Left ventricle myocardium inferior (tissue), 1 donor: Measurements from ENCODE around the gene NSF. TPM values are rescaled to one million over a fixed set of nuclear protein-coding genes. Genes with fewer than 3 reads are reported as not detected.

ENCODE experiments used
- DNase-seq: peaks from one replicate; pipeline ENCODE4 v3.0.0-alpha.2; 2020
- H3K27ac ChIP-seq: fragments of 200-600 bp; replicated peaks from 2 replicates; pipeline ENCODE4 v1.8.0; 2021
- H3K27me3 ChIP-seq: fragments of 200-600 bp; 2 replicates; pipeline ENCODE4 v1.8.0; 2021; ENCODE audit warnings: low read depth
- H3K36me3 ChIP-seq: fragments of 200-600 bp; 2 replicates; pipeline ENCODE4 v1.8.0; 2021
- H3K4me1 ChIP-seq: fragments of 200-600 bp; 2 replicates; pipeline ENCODE4 v1.8.0; 2021
- H3K4me3 ChIP-seq: fragments of 200-600 bp; 2 replicates; pipeline ENCODE4 v1.8.0; 2021; ENCODE audit warnings: mild to moderate bottlenecking, moderate library complexity
- H3K9me3 ChIP-seq: fragments of 200-600 bp; replicated peaks from 2 replicates; pipeline ENCODE4 v1.8.0; 2021
- intact Hi-C: fragments of 100-400 bp; cut with micrococcal nuclease; formaldehyde crosslinking; loops from one replicate; pipeline ENCODE4 v1.11.0; 2022
- total RNA-seq: library from RNA; stranded (reverse); fragmentation: NEBNext Ultra II Directional; extraction: Animal tissue kit (Norgen Biotek cat#: 25700); gene quantifications from one replicate; pipeline ENCODE4 v1.2.1, GENCODE V29; 2021
- TF ChIP-seq, protein P1 (sequence below): fragments of 200-600 bp; IDR thresholded peaks from 2 replicates; pipeline ENCODE4 v1.8.0; 2021; ENCODE audit warnings: antibody characterized with exemption, mild to moderate bottlenecking, borderline replicate concordance
- donor health status: DM: no; HTN: yes; CAD: no; lungs with severe emphysema.

NSF gene
- total RNA-seq, 1 donor from 2014 or later, result 29.0 TPM

DNA sequence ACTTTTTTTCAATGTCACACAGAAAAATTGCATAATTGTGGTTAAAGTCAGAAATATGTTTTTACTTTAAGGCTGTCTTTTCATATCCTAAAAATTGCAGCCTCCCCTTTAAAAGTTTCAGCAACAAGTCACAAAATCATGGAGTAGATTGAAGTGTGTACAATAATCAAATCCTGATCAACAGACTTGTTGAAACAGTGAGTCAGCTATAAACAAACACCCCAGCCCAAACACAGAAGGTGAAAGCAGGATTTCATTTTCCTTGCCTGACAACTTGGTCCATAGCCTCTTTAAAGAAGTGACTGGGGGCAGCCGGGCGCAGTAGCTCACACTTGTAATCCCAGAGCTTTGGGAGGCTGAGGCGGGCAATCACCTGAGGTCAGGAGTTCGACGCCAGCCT, 168.1 kb downstream of the NSF start:
- DNase-seq, result no peak
- H3K27me3 ChIP-seq, result no peaks in the 10 kb centered on the region
- H3K4me1 ChIP-seq, result peaks cover 2% of the 10 kb centered on the region
- intact Hi-C loops, result no loop called here
- H3K9me3 ChIP-seq, result no peaks in the 10 kb centered on the region
- H3K27ac ChIP-seq, result no peak overlapping the region
- H3K36me3 ChIP-seq, result peaks cover 37% of the 10 kb centered on the region
- H3K4me3 ChIP-seq, result no peak overlapping the region
- TF ChIP-seq, protein P1, sequence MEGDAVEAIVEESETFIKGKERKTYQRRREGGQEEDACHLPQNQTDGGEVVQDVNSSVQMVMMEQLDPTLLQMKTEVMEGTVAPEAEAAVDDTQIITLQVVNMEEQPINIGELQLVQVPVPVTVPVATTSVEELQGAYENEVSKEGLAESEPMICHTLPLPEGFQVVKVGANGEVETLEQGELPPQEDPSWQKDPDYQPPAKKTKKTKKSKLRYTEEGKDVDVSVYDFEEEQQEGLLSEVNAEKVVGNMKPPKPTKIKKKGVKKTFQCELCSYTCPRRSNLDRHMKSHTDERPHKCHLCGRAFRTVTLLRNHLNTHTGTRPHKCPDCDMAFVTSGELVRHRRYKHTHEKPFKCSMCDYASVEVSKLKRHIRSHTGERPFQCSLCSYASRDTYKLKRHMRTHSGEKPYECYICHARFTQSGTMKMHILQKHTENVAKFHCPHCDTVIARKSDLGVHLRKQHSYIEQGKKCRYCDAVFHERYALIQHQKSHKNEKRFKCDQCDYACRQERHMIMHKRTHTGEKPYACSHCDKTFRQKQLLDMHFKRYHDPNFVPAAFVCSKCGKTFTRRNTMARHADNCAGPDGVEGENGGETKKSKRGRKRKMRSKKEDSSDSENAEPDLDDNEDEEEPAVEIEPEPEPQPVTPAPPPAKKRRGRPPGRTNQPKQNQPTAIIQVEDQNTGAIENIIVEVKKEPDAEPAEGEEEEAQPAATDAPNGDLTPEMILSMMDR, result no peak

- TF ChIP-seq, protein P1, result no peak
- peaks cover 33% of the 10 kb centered on the region for H3K36me3 ChIP-seq
- H3K4me3 ChIP-seq, result no peak overlapping the region
- intact Hi-C loops, result no loop called here
- H3K4me1 ChIP-seq, result peaks cover 8% of the 10 kb centered on the region
- H3K27ac ChIP-seq, result no peak overlapping the region
- H3K27me3 ChIP-seq, result no peaks in the 10 kb centered on the region
- no peak for DNase-seq
- H3K9me3 ChIP-seq, result no peaks in the 10 kb centered on the region
These were observed 168.7 kb downstream of the NSF start for GRCh38 chr17:46759141-46759540.

DNA sequence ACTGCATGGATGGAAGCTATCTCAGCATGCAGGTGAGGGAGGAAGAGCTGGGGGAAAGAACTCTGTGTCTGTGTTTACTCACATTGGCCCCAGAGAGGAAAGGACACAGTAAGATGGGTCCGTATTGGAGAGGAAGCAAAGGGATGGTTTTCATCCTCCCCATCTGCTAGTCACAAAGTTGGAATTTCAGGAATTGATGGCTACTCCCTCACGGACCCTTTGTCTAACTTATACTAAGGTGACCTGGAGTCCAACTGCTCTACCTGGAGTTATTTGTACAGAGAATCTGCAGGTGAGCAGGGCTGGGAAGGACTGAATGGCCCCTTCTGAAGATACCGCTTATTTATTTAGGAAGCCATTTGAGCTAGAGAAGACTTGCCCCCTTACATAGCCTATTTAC, 172.9 kb downstream of the NSF start:
- TF ChIP-seq, protein P1, result no peak
- H3K4me1 ChIP-seq, result peaks cover 26% of the 10 kb centered on the region
- no peak overlapping the region for H3K27ac ChIP-seq
- H3K36me3 ChIP-seq, result no peaks in the 10 kb centered on the region
- no peak for DNase-seq
- no peaks in the 10 kb centered on the region for H3K27me3 ChIP-seq
- H3K4me3 ChIP-seq, result no peak overlapping the region
- H3K9me3 ChIP-seq, result no peaks in the 10 kb centered on the region
- intact Hi-C loops, result no loop called here

- intact Hi-C loops, result no loop called here
- H3K36me3 ChIP-seq, result no peaks in the 10 kb centered on the region
- H3K4me3 ChIP-seq, result no peak overlapping the region
- H3K4me1 ChIP-seq, result peaks cover 26% of the 10 kb centered on the region
- peak overlapping the region; percentile 69 for H3K27ac ChIP-seq
- TF ChIP-seq, protein P1, result no peak
- no peaks in the 10 kb centered on the region for H3K27me3 ChIP-seq
- no peaks in the 10 kb centered on the region for H3K9me3 ChIP-seq
- DNase-seq, result no peak
These were observed 173.7 kb downstream of the NSF start for GRCh38 chr17:46764000-46764708.

GRCh38 chr17:46764709-46765401, 174.4 kb downstream of the NSF start:
- Histone ChIP-seq H3K4me1 (peaks cover 26% of the 10 kb centered on the region), H3K9me3 (no peaks in the 10 kb centered on the region), H3K4me3 (no peak overlapping the region), H3K27me3 (peaks cover 6% of the 10 kb centered on the region), H3K27ac (peak overlapping the region; percentile 69), H3K36me3 (no peaks in the 10 kb centered on the region)
- TF ChIP-seq, protein P1, result no peak
- peak; percentile 78 for DNase-seq
- intact Hi-C loops, result no loop called here
